ENCODE results near the gene MEGF6. TPM values are rescaled to one million over a fixed set of nuclear protein-coding genes. Genes with fewer than 3 reads are reported as not detected.

MEGF6 gene
- total and polyA plus RNA-seq, 12 donors: 0.15 to 29.2 (median 8.2) TPM

DNA sequence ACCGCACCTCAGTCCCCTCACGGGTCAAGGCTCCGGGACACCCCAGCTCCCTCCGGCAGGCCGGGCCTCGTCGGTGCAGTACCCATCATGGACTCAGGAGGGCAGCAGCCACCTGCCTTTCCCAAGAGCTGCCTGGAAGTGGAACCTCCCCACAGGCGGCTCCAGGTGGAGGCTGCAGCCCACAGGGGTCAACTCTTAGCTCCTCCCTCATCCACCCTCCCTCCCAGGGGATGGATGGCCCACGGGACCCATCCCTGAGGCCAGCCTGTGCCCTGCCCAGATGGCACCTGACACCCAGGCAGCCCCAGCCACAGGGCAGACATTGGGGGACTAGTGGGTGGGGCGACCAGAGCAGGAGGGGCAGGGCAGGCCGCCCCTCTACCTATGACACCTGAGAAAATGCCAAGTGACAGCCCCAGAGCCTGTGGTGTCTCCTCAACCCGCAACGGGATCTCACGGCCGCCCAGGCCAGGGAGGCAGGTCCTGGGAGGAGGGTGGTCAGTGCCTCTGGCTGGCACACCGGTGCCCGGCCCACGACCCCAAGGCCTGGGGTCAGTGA is 158.0 kb downstream of the MEGF6 start:
- TF ChIP-seq, protein P1, sequence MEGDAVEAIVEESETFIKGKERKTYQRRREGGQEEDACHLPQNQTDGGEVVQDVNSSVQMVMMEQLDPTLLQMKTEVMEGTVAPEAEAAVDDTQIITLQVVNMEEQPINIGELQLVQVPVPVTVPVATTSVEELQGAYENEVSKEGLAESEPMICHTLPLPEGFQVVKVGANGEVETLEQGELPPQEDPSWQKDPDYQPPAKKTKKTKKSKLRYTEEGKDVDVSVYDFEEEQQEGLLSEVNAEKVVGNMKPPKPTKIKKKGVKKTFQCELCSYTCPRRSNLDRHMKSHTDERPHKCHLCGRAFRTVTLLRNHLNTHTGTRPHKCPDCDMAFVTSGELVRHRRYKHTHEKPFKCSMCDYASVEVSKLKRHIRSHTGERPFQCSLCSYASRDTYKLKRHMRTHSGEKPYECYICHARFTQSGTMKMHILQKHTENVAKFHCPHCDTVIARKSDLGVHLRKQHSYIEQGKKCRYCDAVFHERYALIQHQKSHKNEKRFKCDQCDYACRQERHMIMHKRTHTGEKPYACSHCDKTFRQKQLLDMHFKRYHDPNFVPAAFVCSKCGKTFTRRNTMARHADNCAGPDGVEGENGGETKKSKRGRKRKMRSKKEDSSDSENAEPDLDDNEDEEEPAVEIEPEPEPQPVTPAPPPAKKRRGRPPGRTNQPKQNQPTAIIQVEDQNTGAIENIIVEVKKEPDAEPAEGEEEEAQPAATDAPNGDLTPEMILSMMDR (IDR thresholded peaks at IDR 0.05): peak; percentile 83 to 93 (median 89)
- TF ChIP-seq POLR2A (IDR thresholded peaks at IDR 0.05): no peak
- H3K4me3 ChIP-seq: no peak overlapping the region
- intact Hi-C loops (cut with DNase I): loop anchor here in 1 of 2 donors (5.0 kb wide), 1 partner anchor 34 kb away; no protein-coding TSS in a partner anchor
- H3K4me1 ChIP-seq (replicated peaks in 1 of 2): peaks cover 6 to 10% of the 10 kb centered on the region in 2 donors
- peaks cover 27% of the 10 kb centered on the region for H3K27me3 ChIP-seq
- peak; percentile 46 to 84 (median 73) for DNase-seq
- WGBS, 4 donors: 0 to 37% (median 21%) methylated on average over 1 to 18 of the region's 18 CpGs
- H3K9me3 ChIP-seq (replicated peaks in 1 of 3): no peaks in the 10 kb centered on the region
- no peak overlapping the region for H3K27ac ChIP-seq
- no peaks in the 10 kb centered on the region for H3K36me3 ChIP-seq (replicated peaks in 1 of 2)

DNA sequence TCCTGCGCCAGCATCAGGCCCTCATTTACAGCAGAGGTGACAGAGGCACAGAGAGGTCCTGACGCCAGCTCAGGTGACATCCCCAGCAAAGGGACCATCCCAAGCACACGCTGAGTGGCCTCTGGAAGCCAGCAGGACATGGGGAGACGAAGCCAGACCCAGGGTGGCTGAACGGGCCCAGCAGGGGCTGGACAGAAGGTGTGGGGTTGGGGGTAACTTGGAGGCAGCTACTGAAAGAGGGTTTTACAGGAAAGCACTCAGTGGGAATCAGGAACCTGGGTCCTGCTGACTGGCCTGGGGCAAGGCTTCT is 158.5 kb downstream of the MEGF6 start:
- no peaks in the 10 kb centered on the region for H3K36me3 ChIP-seq (replicated peaks in 1 of 2)
- H3K27ac ChIP-seq: no peak overlapping the region
- intact Hi-C loops (cut with DNase I): loop anchor here in 1 of 2 donors (5.0 kb wide), 1 partner anchor 34 kb away; no protein-coding TSS in a partner anchor
- peaks cover 6 to 10% of the 10 kb centered on the region in 2 donors for H3K4me1 ChIP-seq (replicated peaks in 1 of 2)
- H3K27me3 ChIP-seq: peaks cover 27% of the 10 kb centered on the region
- H3K9me3 ChIP-seq (replicated peaks in 1 of 3): no peaks in the 10 kb centered on the region
- 25 to 45% (median 44%) methylated on average over 3 to 5 of the region's 5 CpGs for WGBS, 4 donors
- DNase-seq: no peak
- no peak overlapping the region for H3K4me3 ChIP-seq
- TF ChIP-seq, protein P1 (IDR thresholded peaks at IDR 0.05): no peak
- no peak for TF ChIP-seq POLR2A (IDR thresholded peaks at IDR 0.05)

DNA sequence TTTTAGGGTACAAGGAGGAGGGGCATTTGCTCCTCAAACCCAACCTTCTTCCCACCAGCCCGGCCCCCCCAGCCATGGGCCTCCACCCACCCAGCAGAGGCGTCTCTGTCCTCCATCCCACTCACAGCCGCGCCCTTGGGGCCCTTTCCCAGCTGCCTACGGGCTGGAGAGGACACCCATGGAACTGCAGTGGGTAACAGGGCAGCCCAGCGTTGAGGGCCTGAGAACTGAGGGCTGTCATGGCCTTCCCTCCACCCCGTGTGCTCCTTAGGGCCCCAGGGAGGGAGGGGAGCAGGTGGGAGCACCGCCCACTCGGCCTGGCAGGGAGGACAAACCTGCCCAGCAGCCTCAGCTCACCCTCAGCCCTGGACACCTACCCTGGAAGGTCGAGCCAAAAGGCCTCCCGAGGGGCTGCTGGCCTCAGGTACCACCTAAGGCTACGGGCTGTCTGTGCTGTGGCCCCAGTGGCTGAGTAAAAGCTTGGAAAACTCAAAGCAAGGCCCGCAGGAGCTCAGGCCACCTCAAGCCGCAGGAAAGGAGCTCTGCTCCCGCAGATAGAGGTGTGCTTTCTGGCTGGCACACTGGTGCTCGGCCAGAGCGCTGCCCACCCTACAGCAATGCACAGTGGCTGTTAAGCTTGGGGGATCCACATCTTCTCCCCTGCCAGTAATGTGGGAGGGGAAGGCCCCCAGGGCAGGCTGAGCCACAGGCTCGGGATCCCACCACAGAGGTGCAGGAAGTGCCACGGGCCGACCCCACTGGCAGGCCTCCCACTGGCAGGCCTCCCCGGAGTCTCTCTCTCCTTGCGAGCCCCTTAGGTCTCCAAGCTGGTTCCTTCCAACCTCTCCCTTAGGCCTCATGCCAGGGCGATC is 159.1 kb downstream of the MEGF6 start:
- Histone ChIP-seq H3K4me1 (replicated peaks in 1 of 2) (peaks cover 6 to 10% of the 10 kb centered on the region in 2 donors), H3K27me3 (peaks cover 27% of the 10 kb centered on the region), H3K27ac (no peak overlapping the region), H3K9me3 (replicated peaks in 1 of 3) (no peaks in the 10 kb centered on the region), H3K36me3 (replicated peaks in 1 of 2) (no peaks in the 10 kb centered on the region), H3K4me3 (no peak overlapping the region)
- WGBS, 4 donors: 62 to 69% (median 68%) methylated on average over 7 to 23 of the region's 23 CpGs
- TF ChIP-seq, protein P1 (IDR thresholded peaks at IDR 0.05): no peak
- TF ChIP-seq POLR2A (IDR thresholded peaks at IDR 0.05): no peak
- no peak for DNase-seq
- intact Hi-C loops (cut with DNase I): loop anchor here in 1 of 2 donors (5.0 kb wide), 1 partner anchor 35 kb away; no protein-coding TSS in a partner anchor

DNA sequence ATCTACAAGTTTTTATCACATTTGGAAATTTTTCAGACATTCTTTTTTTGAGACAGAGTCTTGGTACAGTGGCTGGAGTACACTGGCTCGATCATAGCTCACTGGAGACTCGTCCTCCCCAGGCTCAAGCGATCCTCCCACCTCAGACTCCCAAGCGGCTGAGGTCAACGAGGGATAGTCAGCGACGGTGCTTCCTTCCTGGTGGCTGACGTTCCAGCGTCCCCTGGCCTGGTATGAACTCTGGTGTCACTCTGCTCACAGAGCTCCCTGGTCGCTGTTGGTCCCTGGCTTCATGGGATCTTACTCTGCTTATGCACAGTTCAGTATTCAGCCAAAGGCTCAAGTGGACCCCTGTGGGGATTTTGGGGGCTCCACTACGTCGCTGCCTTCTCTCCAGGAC is 160.3 kb downstream of the MEGF6 start:
- Histone ChIP-seq H3K9me3 (replicated peaks in 1 of 3) (no peaks in the 10 kb centered on the region), H3K27ac (no peak overlapping the region), H3K4me1 (replicated peaks in 1 of 2) (peaks cover 6 to 10% of the 10 kb centered on the region in 2 donors), H3K4me3 (no peak overlapping the region), H3K36me3 (replicated peaks in 1 of 2) (no peaks in the 10 kb centered on the region), H3K27me3 (peaks cover 27% of the 10 kb centered on the region)
- intact Hi-C loops (cut with DNase I): loop anchor here in 1 of 2 donors (5.0 kb wide), 1 partner anchor 36 kb away; no protein-coding TSS in a partner anchor
- no peak for DNase-seq
- no peak for TF ChIP-seq POLR2A (IDR thresholded peaks at IDR 0.05)
- TF ChIP-seq, protein P1 (IDR thresholded peaks at IDR 0.05): no peak
- WGBS, 4 donors: 64 to 73% (median 68%) methylated on average over 12 of the region's 12 CpGs

All from adrenal gland (tissue), 12 donors.